HG03439 (cell line): ENCODE data around the gene CCDC188.

Source experiments
- ATAC-seq: cut with Tn5 transposase; IDR thresholded peaks from one replicate; pipeline ENCODE4 v1.9.1; 2021; ENCODE audit warnings: mild to moderate bottlenecking, moderate library complexity; ENCODE audit not compliant: unreplicated experiment

The CCDC188 gene

DNA sequence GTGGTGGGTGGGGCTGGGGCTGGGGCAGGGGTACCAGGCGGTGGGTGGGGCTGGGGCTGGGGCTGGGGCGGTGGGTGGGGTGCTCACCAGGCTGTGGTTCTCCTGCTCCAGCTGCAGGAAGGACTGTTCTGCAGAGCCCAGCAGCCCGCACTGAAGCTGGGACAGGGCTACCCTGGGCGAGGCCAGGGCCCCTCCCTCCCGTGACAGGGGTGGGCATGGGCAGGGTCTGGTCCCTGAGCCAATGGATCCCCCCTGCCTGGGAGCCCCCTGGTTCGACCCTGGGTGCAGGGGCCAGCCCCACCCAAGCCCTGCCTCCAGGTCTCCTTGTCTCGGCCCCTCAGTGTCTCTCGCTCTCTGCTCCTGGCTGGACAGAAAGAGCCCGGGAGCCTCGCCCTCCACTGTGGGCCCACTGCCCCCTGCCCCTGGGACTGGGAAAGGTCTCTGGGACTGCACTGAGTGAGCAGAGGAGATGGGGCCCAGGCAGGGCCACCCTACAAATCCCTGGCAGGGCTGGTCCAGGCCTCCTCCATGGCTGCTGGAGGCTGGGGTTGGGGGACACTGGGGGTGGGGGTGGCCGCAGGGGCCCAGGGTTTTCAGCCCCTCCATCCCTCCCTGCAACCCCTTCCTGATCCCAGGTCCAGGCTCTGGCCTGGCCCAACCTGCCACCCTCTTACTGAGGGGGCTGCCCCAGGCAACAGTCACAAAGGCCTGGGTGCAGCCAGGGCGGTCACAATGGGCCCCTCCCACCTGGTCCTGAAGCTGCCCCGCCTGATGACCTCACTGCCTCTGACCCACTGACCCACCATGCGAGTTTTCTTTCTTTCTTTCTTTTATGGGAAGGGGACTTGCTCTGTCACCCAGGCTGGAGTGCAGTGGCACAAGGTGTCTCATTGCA, at the start of gene CCDC188:
Gene CCDC188 (minus strand): TSS at position 675 of the 895 bp plus-strand sequence. CDS start 69 bp downstream, at position 606.
- ATAC-seq, result no peak

DNA sequence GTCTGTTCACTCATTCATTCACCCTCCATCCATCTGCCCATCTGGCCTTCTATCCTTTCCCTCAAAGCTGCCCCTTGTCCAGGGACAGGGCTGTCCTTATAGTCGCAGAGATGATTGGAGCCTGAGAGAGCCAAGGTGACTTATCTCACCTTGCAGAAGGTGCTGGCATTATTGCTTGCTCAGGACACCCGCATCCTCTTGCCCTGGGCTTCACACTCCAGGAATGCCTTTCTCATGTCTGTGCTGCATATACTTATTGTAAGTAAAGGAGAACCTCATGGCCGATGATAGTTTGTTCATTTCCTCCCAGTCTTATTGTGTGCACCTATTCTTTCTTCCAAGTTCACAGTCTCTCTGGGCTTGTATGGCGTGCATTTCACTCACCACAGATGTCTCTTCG, 49.1 kb upstream of the CCDC188 start:
- ATAC-seq, result no peak

- no peak for ATAC-seq
Observed at GRCh38 chr22:20199413-20199842, 48.6 kb upstream of the CCDC188 start.

- ATAC-seq, result no peak
Observed at GRCh38 chr22:20198557-20199319, 47.9 kb upstream of the CCDC188 start.

- ATAC-seq, result no peak
Observed at GRCh38 chr22:20197407-20198030, 46.7 kb upstream of the CCDC188 start.

- no peak for ATAC-seq
Observed at GRCh38 chr22:20196094-20196842, 45.4 kb upstream of the CCDC188 start.

DNA sequence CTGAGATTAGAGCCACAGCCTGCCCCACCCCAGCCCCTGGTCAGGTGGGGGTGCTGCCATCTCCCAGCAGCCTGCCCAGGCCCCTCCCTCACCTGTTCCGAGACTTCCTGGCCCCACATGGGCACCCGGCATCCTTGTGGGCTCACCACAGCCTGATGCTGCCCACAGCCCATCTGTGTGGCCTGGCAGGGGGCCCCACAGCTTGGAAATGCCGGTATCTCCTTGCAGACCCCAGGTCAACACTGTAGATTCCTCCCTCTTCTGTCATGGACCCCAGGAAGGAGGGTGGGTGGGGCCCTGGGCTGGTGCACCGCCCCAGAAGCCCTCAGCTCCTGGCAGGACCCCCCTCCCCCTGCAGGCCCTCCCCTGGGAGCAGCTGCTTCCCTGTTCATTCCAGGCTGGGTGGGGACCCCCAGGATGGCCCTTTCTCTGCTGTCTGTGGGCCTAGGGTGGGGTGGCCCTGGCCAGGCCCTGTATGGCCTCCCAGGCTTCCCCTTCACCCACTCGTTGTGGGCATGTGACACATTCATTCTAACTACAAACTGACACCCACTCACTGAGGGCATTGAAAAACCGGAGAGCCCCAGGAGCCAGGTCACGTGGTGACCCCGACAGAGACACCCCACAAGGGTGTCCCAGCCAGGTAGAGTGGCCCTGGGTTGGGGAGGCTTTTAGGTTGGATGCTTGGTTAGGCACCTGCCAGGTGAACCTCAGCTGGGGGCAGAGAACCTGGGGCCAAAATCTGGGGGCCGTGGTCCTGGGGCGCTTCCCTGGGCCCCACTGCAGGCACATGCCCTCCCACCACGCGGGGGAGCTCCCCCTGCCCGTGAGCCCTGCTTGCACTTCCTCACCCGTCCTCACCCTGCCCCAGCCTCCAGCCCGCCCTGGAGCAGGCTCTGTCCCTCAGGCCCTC, 44.1 kb upstream of the CCDC188 start:
- no peak for ATAC-seq

- no peak for ATAC-seq
Observed at GRCh38 chr22:20193761-20194494, 43.1 kb upstream of the CCDC188 start.

DNA sequence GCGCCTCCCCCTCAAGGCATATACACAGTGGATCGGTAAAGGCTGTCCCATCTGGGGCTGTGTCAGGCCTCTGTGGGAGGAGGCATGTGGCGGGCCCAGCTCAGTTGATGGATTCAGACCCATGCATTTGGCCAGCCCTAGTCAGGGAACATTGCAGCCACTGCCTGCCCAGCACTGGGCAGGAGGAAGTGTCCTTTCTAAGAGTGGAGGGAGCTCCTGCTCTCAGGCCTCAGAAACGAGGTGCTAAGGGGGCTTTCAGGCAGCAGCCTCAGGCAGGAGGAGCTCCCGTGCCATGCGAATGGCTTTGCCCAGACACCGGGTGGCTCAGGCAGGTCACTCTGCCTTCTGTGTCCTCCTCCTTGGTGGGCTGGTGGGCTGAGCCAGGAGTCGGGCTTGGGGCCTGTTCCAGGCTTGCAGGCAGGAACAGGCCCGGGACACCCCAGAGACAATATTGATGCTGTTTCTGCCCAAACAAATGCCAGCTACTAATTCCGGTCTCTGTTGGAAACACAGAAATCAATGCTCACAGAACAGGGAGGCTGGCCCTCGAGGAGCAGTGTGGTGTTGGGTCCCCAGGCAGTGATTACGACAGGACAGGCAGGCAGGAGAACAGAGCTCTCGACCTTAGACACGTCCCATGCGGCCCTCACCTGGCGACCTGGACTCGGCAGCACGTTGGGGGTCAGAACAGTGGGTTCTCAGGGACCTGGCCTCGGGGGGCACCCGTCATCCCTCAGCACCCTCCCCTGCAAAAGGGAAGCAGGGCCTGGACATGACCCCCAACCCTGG, 42.3 kb upstream of the CCDC188 start:
- ATAC-seq, result no peak

DNA sequence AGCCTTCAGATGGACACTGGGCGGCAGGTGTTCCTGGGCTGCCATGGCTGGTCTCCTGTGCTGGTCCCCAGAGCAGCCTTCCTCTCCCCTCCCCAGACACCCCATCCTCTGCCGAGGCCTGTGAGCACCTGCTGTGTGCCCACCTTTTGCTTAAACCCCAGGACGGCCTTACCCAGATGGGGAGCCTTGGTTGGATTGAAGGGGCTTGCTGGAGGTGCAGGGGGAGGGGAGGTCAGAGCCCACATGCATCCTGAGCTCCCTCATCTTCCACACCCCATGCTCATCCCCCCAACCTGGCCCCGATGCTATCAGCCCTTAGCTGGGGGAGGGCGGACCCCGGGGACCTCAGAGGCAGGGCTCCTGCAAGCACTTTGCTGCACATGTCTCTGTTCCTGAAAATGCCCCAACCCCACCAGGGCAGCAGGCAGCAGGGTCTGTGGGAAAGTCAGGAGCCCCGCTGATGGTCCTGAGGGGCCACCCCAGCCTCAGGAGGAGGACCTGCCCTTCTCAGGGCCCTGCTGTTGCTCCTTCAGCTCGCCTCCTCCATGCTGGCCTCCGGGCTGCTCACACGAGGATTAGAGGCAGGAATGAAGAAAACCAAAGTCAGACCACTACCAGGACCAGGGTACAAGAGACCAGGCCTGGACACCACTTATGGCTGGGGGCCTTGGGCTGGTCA, 41.6 kb upstream of the CCDC188 start:
- no peak for ATAC-seq

DNA sequence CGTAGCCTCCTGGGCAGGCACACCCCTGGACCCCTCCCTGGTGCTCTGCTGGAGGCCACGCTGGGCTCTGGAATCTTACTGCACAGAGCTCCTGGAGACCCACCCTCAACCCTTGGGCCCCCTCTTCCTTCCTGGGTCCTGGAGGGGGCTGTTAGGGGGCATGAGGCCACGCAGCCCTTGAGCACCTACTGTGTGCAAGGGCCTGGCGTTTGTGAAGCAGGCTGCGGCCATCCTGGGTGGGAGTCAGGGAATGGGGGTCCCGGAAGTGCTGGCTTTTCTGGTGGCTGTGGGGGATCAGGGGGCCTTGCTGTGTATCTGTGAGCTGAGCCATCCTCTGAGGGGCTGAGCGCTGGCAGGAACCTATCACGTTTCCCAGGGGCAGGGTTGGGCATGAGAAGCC, 40.9 kb upstream of the CCDC188 start:
- no peak for ATAC-seq

DNA sequence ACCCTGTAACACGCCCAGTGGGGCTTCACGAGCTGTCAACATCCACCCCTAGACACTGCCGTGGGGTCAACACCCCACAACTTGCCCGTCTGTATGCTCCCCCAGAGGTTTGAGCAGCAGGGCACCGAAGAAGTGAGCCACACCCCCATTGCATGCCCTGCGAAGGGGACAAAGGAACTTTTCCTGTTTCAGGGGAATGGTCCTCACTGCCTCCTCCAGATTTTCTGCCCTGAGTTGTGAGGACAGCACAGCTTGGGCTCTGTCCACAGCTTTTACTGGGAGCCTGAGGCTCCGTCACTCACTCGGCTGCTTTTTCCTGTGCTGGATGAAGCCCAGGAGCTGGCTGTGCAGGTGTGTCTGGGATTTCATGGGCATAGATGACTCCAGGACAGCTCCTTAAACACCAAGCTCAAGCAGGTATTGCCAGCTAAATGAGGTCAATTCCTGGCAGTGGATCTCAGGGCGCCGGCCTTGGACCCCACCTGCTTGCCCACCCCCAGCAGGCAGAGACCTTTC, 40.2 kb upstream of the CCDC188 start:
- no peak for ATAC-seq

GRCh38 chr22:20188567-20188877, 37.7 kb upstream of the CCDC188 start:
- ATAC-seq, result no peak

DNA sequence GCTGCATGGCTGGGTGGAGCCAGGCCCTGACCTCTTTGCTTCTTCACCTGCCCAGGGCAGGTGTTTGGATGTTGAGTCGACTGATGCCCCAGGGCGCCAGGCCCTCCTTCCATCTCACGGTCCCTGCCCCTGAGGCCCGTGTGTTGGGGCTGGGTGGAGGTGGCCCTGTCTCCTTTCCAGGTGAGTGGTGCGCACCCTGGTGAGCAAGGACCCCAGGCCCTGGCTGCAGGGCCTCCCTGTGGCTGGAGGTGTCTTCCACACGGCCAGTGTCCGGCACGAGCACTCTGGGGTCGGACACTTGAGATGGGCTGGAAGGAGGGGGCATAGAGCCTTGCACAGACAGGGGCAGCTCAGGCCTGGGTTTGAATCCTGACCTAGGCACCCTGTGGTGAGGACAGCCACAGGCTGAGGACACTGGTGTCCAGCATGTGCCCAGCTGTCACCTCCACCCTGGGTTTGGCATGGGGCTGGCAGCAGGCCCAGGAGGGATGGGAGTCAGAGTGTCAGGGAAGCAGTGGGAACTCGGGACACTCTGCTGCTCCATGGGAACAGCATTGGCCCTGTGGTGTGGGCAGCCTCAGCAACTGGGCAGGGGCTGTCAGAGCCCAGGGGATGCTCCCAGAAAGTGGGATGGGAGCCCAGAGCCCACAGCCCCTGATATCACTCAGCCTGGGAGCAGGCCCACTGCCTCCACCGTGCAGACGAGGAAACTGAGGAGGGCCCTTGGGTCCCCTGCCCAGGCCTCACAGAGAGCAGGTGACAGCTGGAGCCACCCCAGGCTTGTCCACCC, 37.1 kb upstream of the CCDC188 start:
- no peak for ATAC-seq

DNA sequence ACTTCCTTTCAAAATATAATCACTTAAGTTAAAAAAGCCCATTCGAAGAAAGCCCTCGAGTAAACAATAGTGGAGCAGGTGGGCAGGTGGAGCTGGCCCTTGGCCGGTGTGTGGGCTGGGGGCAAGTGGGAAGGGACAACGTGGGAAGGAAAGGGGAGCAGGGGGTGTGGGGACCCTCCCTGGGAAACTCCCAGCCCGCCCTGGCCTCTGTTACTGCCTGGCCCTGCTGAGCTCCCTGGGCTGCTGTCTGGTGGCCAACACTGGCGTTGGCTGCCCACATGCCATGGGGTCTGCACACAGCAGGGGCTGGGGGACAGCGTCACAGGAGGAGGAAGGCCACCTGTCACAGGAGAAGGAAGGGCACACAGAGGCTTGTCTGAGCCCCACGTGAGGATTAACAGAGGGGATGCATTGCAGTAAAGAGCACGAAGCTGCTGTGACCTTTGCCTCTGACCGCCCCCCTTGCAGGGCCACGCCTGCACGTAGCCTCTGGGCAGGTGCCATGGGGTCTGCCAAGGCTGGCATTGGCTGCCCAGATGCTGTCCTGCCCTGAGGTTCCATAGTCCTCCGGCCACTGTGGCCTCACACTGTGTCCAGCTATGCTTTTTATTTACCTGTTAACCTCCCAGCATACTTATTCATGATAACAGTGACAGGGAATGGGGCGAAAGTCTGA, 36.2 kb upstream of the CCDC188 start:
- no peak for ATAC-seq

- no peak for ATAC-seq
Observed at GRCh38 chr22:20186183-20186870, 35.5 kb upstream of the CCDC188 start.
